GM12865 (cell line): ENCODE data around the gene AGXT2.
A peak's percentile ranks its signal among the peaks of the same experiment; 100 is the strongest.
"Not testable (repeated sequence)": the region's sequence is repeated elsewhere in the genome, so short reads cannot be mapped to it uniquely, and the experiment has no call there.

Experiments used
- DNase-seq: peaks from one replicate; pipeline ENCODE4 v3.0.0; 2010; ENCODE audit warnings: low read depth
- H3K4me3 ChIP-seq: 2 replicates; pipeline ENCODE4 v1.5.1; 2011; ENCODE audit warnings: mild to moderate bottlenecking, low read depth, low read length, control low read depth
- CTCF ChIP-seq: IDR thresholded peaks from 2 replicates; pipeline ENCODE4 v1.5.1; 2011; ENCODE audit warnings: low read length, control low read depth, low read depth, inconsistent platforms; ENCODE audit not compliant: insufficient read depth; ENCODE audit errors: missing control alignments

AGXT2 gene

GRCh38 chr5:34977934-34978613, 69.7 kb downstream of the AGXT2 start:
- no peak for TF ChIP-seq CTCF
- no peak overlapping the region for H3K4me3 ChIP-seq
- no peak for DNase-seq

- DNase-seq: no peak
- no peak overlapping the region for H3K4me3 ChIP-seq
- no peak for TF ChIP-seq CTCF
Measured at GRCh38 chr5:34976347-34976746, 71.4 kb downstream of the AGXT2 start.

- H3K4me3 ChIP-seq, DNase-seq: not testable (repeated sequence)
Measured at GRCh38 chr5:34971655-34972054, 76.1 kb downstream of the AGXT2 start.

GRCh38 chr5:34970552-34970951, 77.2 kb downstream of the AGXT2 start:
- no peak overlapping the region for H3K4me3 ChIP-seq
- TF ChIP-seq CTCF: no peak
- DNase-seq: peak; percentile 13

- no peak overlapping the region for H3K4me3 ChIP-seq
- TF ChIP-seq CTCF: no peak
- DNase-seq: no peak
Measured at GRCh38 chr5:34968258-34968657, 79.5 kb downstream of the AGXT2 start.

GRCh38 chr5:34967540-34967939, 80.2 kb downstream of the AGXT2 start:
- H3K4me3 ChIP-seq: no peak overlapping the region
- no peak for DNase-seq
- no peak for TF ChIP-seq CTCF

GRCh38 chr5:34959323-34959722, 88.4 kb downstream of the AGXT2 start:
- DNase-seq: peak; percentile 85
- H3K4me3 ChIP-seq: no peak overlapping the region
- no peak for TF ChIP-seq CTCF
